Eye (tissue), 1 donor: ENCODE results near the gene OR2M3.
A peak's percentile ranks its signal among the peaks of the same experiment; 100 is the strongest.
"Not testable (repeated sequence)": the region's sequence is repeated elsewhere in the genome, so short reads cannot be mapped to it uniquely, and the experiment has no call there.

ENCODE experiments used
- DNase-seq: peaks from one replicate; pipeline ENCODE4 v3.0.0-alpha.2; 2015

Gene OR2M3, protein sequence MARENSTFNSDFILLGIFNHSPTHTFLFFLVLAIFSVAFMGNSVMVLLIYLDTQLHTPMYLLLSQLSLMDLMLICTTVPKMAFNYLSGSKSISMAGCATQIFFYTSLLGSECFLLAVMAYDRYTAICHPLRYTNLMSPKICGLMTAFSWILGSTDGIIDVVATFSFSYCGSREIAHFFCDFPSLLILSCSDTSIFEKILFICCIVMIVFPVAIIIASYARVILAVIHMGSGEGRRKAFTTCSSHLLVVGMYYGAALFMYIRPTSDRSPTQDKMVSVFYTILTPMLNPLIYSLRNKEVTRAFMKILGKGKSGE

DNA sequence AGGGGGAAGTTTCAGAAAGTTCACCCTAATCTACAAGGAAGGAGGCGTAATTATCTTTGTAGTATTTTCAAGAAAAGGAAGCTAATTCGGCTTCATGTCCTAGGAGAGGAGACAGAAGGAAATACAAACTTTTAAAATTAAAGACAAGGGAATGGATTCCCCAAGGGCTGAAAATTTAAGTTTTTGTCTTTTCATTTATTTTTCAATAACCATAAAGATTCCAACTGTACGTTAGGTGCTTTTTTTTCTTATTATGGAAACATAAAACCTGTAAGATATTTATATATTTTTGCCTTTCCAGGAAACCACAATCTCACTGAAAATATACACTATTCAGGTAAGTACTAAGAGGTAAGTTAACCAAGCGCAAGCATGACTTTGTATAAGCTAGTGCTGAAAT lies at the start of gene OR2M3:
OR2M3 (plus strand) TSS at position 301 of the 400 bp plus-strand sequence. CDS start 5,803 bp downstream, outside the sequence.
- DNase-seq, result no peak

DNA sequence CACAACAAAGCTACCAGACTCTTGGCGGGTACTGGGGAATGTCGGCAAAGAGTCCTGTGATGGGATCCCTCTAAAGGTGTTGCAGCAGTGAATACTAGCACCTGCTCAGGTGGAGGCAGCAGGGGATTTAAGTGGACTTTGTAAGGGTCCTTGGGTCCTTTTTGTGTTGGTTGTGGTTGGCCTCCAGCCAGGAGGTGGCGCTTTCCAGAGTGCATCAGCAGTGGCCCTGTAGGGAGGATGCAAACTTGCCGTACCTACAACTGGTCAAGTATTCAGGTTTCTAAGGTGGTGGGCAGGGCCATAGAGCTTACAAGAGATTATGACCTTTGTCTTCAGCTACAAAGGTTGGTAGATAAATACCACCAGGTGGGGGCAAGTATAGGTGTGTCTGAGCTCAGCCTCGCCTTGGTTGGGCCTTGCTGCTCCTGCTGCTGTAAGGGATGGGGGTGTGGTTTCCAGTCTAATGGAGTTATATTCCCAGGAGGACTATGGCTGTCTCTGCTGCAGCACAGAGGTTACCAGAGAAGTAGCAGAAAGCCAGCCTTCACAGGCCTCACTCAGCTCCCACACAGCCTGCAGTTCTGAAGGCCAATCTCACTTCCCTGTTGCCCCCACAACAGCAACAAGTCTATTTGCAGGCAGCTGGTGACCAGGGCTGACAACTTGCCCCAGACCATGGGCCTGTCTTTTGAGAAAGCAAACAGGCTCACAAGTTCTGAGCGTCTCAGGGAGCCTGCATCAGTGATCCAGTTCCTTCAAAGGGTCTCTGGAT lies 44.8 kb upstream of the OR2M3 start:
- DNase-seq, result no peak

DNA sequence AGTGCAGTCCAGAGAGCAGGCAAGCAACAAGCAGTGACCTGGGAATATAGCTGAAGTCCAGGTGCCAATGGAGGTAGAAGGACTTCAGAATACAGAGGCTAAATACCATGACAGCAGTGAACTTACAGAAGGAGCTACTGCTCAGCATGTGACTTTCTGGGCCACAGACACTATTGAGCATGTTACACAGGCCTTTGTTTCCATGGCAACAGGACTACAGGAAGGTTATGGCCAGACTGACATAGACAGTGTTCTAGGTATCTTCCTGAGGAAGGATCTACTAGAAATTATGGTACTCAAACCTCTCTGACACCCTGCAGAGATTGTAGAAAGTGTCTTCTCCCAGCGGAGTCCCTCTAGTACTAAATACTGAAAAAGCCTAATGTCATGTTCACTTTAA lies 41.1 kb upstream of the OR2M3 start:
- peak; percentile 2 for DNase-seq

DNA sequence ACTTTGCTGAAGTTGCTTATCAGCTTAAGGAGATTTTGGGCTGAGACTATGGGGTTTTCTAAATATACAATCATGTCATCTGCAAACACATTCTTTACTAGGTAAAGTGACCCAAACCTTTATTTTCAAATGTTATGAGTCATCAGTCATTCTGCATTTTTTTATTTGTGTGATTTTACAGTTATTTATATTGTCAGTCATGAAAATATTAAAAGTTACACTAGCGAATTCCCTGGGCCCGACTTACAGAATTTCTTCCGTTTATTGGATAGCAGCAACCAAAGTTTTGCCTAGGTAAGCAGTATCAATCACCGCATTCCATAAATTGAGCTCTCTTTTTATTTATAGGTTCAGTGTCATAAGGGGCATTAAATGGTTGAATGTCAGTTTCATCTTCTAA lies 38.3 kb upstream of the OR2M3 start:
- no peak for DNase-seq

DNA sequence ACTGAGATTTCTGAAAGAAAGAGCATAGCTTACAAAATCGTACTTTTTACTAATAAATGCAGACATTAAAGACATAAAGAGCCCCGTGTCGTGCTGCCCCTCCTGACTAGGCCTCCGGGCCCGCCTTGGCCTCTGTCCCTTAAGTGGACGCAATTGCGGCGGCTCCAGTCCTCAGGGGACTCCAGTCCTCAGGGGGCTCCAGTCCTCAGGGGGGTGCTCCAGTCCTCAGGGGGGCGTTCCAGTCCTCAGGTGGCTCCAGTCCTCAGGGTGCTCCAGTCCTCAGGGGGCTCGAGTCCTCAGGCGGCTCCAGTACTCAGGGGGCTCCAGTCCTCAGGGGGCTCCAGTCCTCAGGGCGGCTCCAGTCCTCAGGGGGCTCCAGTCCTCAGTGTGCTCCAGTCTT lies 33.0 kb upstream of the OR2M3 start:
- DNase-seq, result no peak

DNA sequence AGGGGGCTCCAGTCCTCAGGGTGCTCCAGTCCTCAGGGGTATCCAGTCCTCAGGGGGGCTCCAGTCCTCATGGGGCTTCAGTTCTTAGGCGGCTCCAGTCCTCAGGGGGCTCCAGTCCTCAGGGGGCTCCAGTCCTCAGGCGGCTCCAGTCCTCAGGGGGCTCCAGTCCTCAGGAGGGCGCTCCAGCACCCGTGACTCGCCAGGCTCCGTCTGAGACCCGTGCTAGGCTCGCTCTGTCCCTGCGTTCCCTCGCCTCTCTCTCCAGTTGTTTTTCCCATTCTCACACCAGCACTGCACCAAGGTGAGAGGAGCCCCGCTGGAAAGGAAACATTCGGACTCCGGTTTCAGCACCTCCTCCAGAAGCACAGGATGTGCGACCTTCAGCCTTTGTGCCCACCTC lies 31.9 kb upstream of the OR2M3 start:
- no peak for DNase-seq

DNA sequence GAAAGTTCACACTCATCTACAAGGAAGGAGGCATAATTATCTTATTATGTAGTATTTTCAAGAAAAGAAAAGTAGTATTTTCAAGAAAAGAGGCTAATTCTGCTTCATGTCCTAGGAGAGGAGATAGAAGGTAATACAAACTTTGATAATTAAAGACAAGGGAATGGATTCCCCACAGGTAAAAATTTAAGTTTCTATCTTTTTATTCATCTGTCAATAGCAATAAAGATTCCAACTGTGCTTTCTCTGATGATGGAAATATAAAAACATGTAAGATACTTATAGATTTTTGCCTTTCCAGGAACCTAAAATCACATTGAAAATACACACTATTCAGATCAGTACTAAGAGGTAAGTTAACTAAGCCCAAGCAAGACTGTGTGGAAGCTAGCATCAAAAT lies 22.5 kb upstream of the OR2M3 start, which contains the start of gene OR2M2:
OR2M2 (plus strand) TSS at position 301 of the 400 bp plus-strand sequence. CDS start 5,165 bp downstream, outside the sequence.
- DNase-seq, result no peak

DNA sequence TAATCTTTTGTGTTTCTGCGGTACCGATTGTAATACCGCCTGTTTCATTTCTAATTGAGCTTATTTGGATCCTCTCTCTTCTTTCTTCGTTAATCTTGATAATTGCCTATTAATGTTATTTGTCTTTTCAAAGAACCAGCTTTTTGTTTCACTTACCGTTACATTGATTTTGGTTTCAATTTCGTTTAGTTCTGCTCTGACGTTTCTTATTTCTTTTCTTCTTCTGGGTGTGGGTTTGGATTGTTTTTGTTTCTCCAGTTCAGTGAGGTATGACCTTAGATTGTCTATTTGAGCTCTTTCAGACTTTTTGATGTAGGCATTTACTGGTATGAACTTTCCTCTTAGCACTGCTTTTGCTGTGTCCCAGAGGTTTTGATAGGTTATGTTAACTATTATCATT lies 13.1 kb upstream of the OR2M3 start:
- no peak for DNase-seq

DNA sequence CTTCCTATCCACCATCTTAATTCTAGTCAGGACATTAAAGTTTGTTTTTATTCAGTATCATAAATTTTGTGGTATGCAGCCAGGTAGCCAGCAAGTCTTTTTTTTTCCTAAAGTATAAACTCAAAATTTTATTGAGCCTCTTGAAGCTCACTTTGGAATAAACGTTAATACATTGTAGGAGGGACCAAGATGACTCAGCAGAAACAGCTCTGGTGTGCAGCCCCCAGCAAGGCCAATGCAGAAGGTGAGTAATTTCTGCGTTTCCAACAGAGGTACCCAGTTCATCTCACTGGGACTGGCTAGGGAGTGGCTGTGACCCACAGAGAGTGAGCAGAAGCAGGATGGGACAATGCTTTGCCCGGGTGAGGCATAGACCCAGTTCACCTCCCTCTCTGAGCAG lies 9.7 kb upstream of the OR2M3 start:
- DNase-seq, result no peak

DNA sequence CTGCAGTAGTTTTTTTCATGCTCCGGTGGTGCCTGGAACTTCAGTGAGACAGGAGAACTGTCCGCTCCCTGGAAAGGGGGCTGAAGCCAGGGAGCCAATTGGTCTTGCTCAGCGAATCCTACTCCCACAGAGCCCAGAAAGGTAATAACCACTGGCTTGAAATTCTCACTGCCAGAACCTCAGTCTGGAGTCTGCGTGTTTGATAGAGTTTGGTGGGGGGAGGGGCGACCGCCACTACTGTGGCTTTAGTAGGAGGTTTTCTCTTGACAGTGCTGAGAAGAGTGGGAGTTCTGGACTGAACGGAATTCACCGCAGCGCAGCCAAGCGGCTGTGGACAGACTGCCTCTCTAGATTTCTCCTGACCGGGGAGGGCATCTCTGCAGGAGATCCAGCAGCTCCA lies 8.0 kb upstream of the OR2M3 start:
- DNase-seq, result peak; percentile 7

DNA sequence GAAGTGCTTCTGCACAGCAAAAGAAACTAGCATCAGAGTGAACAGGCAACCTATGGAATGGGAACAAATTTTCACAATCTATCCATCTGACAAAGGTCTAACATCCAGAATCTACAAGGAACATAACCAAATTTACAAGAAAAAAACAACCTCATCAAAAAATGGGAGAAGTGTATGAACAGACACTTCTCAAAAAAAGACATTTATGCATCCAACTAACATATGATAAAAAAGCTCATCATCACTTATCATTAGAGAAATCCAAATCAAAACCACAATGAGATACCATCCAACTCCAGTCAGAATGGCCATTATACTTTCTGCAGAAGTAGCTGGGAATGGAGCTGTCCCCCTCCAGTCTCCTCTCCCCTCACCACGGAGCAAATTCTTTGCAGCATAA lies 2.9 kb upstream of the OR2M3 start:
- no peak for DNase-seq

DNA sequence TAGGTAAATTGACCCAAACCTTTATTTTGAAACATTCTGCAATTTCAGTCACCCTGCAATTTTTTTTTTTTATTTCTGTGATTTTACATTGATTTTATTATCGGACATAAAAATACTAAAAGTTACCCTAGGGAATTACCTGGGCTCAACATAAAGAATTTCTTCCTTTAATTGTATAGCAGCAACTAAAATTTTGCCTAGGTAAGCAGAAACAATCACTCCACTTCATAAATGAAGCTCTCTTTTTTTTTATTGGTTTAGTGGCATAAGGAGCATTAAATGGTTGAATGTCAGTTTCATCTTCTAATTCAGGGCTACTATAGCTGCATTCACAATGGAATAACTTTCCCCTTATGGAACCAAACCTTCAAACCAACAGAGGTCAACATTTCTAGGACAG lies 18.8 kb downstream of the OR2M3 start:
- no peak for DNase-seq

DNA sequence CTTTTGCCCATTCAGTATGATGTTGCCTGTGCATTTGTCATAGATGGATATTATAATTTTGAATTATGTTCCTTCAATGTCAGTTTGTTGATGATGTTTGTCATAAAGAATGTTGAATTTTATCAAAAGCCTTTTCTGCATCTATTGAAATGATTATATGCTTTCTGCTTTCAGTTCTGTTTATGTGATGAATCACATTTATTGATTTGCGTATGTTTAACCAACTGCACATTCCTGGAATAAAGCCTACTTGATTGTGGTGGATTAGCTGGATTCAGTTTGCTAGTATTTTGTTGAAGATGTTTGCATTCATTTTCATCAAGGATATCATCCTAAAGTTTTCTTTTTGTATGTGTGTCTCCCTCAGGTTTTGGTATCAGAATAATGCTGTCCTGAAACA lies 28.5 kb downstream of the OR2M3 start:
- DNase-seq, result no peak

DNA sequence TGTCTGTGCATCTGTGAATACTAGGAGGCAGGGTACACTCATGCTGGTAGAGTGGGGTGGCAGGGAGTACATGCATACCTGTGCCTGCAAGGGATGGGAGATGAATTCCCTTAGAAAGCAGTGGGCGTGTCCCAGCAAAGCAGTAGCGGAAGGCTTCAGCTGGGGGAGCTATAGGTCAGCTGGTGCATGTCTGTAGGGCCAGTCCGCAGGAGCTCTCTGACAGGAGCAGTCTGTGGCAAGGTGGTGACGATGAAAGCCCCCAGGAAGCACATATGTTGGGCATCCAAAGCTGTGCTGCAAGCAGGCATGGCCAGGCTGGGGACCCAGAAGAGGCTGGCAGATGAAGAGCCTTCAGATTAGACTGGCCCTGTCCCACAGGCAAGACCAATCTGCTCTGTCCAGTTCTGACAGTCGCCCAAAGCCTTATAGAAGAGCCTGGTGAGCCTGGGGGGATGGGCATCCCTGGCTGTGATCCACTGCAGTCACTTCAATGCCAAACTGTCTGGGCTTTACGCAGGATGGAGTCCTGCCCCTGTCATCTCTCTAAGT lies 32.4 kb downstream of the OR2M3 start:
- DNase-seq, result no peak

DNA sequence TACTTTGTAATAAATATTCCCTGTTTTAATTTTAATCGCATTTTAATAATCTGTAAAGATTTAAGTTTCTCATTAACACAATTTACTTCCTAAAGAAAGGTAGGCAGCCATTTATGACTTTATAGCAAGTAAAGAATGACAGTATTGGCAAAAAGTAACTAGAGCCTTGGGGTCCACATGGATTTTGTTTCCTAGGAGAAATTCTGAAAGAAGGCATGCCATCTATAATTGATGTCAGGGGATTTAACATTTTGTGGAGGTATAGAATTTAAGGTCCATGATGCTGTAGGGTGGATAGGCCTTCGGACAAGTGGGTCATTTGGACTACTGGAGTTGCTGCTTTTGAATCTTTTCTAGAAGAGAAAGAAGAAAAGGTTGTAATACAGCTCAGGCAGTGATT lies 34.1 kb downstream of the OR2M3 start, which contains the start of gene OR2M4:
OR2M4 (plus strand) TSS at position 301 of the 400 bp plus-strand sequence. CDS start 7,512 bp downstream, outside the sequence.
- DNase-seq, result no peak

DNA sequence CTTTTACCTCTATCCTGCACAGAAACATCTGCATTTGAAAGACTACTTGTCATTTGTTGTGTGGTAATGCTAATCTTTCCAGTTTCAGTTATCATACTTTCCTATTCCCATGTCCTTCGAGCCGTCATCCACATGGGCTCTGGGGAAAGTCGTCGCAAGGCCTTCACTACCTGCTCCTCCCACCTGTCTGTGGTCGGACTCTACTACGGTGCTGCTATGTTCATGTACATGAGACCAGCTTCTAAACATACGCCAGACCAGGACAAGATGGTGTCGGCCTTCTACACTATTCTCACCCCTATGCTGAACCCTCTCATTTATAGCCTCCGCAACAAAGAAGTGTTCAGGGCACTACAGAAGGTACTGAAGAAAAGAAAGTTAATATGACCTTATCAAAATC lies 42.4 kb downstream of the OR2M3 start:
- DNase-seq, result no peak

DNA sequence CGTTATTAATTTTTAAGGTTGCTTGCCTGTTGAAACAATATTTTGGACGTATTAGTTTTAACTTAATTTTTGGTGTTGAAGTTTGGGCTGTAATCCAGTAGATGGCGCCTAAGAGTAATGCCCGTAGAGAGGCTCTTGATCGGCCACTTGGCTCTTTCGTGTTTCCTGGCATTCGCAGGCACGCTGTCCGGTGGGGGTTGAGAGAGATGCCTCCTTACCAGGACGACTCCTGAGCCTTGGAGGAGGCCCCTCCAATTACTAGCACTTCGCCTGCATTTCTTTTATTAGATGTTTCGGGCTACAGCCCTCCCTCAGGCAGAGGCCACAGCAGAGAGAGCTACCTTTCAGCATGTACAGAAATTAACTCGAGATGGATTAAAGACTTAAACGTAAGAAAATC lies 46.1 kb downstream of the OR2M3 start:
- peak; percentile 51 for DNase-seq

DNA sequence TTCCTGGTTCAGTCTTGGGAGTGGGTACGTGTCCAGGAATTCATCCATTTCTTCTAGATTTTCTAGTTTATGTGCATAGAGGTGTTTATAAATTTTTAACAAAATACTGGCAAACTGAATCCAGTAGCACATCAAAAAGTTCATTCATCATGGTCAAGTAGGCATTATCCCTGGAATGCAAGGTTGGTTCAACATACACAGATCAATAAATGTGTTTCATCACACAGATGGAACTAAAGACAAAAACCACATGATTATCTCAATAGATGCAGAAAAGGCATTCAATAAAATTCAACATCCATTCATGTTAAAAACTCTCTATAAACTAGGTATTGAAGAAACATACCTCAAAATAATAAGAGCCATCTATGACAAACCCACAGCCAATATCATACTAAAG lies 62.2 kb downstream of the OR2M3 start:
- DNase-seq, result not testable (repeated sequence)
